OCI-M2 (cell line): ENCODE results near the gene ZNF597.

ENCODE experiments used
- DNase-seq: peaks from one replicate; lab custom pipeline; 2025; ENCODE audit not compliant: unreplicated experiment; lab: John Stamatoyannopoulos, UW

Gene ZNF597

DNA sequence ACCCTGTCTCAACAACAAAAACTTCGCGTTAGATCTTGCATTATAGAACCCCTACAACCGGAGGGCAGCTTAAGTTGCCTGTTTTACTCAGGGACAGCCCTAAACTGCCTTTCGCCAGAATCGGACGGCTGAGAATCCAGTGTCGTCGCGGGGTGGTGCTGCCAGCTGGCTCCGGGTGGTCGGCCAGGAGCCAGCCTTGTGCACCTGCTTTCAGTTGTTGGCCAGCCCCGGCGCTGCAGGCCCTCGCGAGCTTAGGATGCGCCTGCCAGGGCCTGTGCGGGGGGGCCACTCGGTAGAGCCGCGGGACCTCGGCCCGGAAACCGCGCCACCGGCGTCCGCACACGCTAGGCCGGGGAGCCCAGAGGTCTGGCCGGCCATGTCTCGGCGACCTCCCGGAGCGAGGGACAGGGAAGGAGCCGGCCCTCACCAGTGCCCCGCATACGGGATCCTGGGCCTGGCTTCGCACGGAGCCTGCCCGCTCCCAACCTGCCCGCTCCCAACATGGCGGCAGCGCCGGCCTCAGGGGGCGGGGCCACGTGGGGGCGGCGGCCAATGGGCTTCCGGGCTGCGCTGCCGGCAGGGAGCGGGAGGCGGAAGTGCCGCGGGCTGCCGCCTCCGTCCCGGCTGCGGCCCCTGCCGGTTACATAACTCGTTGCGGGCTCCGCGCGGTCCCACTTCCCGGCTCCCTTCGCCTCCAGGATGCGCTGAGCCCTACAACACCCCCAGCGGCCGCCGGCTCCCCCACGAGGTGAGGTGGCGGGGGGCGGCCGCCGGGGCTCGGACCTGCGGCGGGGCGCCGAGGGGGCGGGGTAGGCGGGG is 14.3 kb upstream of the ZNF597 start:
- DNase-seq: no peak

DNA sequence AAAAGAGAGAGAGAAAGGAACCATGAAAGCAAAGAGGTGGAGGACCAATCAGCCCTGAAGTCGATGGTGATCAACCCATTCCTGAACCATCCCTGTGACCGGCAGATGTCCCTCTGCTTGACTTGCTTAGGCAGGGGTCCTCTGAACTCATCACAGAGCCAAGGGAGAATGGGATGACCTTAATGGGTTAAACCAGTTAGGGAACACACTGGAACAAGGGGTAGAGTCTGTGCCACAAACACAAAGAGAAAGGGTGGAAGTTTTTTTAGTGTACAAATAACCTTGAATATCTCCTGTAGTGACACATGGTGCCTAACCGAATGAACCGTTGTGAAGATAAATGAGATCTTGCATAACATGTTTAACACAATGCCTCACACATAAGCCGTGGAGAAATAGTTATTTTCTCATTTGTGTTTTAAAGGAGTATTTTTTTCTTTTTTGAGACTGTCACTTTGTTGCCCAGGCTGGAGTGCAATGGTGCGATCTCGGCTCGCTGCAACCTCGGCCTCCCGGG is 11.4 kb upstream of the ZNF597 start:
- no peak for DNase-seq

DNA sequence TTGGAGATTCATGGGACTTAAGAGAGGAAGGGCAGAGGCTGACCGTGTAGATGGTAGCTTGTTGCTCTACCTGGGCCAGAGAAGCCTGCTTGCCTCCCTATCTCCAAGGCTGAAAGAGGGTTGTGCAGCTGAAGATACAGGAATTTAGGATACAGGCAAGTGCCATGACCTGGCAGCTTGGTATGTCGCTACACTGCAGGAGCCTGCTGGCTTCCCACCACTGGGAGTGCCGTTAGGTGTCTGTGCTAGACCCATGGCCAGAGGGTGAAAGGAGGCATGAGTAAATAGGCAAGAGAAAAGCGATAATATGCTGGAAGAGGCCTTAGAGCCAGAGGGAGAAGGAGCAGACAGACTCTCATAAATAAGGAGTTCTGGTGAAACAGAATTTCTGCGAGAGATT is 10.8 kb upstream of the ZNF597 start:
- no peak for DNase-seq

DNA sequence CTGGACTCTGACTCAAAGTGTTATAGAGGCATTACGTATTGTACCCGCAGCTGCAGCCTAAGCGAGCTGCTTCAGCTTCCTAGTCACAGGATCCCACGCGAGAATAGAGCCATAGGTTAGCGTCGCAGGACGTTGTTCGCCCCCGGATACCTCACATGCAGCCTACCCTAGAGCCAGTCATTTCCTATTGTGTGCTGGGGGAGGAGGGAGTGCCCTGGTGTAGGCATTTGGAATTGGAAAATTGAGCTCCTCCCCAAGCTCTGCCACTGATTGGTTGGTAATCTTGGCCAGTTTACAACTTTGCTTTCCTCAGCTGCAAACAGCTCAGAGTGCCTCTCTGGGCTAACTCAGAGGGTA is 706 bp upstream of the ZNF597 start:
- DNase-seq: no peak

DNA sequence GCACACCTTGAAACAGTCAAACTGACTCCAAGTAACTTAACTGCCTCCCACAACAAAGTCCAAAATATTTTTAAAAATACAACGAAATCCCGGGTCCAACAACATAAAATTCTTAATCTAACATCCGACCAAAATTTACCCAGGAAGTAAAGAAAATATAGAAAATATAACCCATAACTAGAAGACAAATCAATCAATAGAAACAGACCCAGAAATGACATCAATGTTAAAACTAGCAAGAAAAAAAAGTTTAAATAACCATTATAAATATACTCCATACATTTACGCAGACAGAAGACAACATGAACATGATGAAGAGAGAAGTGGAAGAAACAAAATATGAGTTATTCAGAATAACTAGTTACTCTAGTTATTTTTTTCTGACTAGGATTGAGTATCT is 3.7 kb downstream of the ZNF597 start:
- DNase-seq: no peak

DNA sequence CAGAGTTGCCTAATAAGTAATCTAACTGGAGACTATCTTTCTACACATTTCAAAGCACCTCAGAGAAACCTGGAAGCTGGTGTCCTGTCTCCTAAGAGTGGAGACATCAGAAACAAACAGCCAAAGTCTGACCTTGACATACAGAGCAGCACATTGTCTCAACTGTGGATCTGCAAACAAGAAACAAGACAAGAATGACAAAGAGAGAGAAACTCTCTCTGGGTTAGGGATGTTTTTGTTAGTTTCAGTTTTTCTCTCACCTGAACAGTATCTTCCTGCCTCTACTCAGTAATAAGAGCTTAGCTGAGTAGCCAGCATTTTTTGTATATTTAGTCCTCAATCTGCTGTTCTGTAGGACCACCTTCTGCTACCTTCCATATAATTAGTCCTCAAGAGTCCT is 8.9 kb downstream of the ZNF597 start:
- DNase-seq: no peak

DNA sequence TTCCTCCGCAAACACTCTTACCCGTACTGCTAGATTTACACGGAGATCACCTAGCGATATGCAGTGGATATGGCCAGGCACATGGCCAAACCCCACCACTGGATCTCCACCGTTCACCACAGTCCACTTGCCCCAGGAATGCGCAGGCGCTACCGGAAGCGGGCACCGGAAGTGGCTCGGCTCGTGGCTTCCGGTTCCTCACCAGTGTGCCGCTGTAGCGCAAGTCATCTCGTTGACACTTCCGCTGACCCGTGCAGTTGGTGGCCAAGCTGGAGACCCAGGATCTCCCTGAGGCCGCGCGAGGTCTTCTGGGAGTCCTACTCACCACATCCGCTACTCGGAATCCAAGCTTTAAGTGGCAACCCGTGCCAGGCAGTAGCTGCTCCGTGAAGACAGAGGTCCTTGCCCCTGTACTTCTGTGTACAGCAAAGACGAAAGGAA is 11.5 kb downstream of the ZNF597 start:
- DNase-seq: no peak

DNA sequence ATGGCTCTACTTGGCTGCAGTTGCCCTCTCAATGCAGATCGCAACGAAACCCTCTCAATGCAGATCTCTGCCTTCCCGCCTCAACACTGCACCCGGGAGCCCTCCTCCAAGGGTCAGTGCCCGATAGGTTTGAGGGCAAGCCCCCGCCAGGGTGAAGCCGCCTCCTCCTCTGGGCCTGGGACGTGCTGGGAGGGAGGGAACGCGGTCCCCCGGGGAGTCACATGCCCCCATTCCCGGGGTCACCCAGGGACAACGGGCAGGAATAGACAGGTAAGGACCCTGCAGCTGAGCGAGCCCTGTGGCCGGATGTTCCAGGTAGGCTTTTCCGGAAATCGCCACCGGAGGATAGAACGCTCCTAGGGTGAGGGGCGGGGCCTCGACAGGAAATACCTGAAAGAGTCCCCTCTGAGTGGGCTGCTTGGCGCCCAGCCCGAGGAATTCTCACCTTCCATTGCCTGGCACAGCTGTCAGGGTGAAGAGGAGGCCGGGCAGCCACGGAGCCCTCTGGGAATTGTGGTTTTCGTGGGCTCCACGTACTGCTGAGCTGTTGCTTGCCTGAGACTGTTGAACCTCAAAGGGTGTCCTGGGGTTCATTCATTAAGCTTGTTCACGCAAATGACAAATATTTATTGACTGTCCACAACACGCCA is 29.4 kb downstream of the ZNF597 start:
- no peak for DNase-seq

DNA sequence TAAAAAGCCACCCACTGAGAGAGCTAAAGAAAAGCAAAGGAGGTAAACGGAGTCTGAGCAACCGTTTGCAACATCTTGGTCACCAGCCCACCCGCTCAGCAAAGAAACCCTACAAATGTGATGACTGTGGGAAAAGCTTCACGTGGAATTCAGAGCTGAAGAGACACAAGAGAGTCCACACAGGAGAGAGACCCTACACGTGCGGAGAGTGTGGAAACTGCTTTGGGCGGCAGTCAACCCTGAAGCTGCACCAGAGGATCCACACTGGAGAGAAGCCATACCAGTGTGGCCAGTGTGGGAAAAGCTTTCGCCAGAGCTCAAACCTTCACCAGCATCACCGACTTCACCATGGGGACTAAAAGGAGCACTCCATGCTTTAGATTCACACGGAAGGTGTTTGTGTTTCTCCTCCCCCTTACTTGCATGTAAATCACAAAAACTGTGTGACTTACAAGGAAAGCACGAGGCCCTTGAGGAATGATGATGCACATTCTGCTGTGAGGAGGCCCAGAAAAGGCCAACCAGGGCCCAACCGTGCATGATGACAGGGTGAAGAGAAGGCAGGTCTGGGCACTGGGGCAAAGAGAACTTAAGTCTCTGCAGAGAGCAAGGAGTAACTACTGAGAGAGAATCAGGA is 34.6 kb downstream of the ZNF597 start:
- DNase-seq: no peak

DNA sequence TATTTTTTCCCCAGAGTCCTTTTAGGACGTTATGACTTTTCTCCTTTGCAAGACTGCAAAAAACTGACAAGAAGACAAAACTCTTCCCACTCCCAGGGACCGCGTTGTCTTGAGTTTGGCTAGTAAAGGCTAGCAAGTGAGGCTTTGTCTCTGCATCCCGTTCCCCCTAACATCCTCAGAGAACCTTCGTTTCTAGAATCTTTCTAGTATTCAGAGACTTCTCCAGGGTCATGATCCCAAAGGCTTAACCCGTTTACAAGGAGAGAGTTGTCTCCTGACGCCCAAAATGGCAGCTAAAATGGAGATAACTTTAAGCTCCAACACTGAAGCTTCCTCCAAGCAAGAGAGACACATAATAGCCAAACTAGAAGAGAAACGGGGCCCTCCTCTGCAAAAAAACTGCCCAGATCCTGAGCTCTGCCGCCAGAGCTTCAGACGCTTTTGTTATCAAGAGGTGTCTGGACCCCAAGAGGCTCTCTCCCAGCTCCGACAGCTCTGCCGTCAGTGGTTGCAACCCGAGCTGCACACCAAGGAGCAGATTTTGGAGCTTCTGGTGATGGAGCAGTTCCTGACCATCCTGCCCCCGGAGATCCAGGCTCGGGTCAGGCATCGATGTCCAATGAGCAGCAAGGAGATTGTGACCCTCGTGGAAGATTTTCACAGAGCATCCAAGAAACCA is 41.4 kb downstream of the ZNF597 start:
- DNase-seq: peak; percentile 29

DNA sequence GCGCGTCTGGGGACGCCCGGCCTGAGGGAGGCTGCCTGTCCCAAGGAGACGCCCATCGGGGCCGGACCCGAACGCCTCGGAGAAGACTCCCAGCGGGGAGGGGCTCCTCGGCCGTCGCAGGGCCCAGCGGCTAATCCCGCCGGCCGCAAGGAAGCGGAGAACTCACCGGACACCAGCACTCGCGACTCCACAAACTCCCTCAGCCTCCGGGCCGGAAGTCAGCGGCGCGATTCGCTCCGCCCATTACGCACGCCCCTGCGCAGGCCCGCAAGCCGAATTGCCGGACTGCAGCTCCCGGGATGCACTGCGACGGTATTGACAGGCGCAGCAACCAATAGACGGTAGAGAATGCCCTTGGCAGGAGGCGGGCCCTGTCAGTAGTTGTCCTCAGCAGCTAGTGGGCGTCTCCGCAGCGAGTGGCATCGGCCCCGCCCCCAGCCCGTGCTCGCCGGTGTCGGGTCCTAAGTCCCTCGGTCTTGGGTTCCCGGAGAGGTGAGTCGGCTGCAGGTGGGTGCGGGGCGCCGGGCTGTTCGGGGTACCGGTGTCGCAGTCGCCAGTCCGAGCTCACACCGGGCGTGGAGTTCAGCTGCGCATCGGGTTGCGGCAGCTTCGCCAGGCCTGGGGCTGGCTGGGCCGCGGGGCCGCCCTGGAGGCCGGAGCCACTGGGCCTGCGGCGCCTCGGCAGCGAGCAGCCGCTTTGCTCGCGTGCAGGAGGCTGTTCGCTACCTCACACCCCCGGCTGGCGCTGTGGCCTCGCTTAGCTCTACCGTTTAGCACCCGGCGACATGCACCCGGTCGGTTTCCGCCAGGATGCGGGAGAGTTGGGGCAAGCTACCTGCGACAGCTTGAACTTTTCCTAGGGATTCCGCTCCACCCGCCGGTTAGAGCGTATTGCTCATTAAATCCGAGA is 42.3 kb downstream of the ZNF597 start, which contains the start of the genes ZNF174 and ZSCAN32:
ZNF174 (plus strand) TSS at position 437 of the 910 bp plus-strand sequence. CDS start 790 bp downstream, outside the sequence.
ZSCAN32 (minus strand) TSS at position 226 of the 910 bp plus-strand sequence. CDS start 3,447 bp downstream, outside the sequence.
- peak; percentile 70 for DNase-seq

DNA sequence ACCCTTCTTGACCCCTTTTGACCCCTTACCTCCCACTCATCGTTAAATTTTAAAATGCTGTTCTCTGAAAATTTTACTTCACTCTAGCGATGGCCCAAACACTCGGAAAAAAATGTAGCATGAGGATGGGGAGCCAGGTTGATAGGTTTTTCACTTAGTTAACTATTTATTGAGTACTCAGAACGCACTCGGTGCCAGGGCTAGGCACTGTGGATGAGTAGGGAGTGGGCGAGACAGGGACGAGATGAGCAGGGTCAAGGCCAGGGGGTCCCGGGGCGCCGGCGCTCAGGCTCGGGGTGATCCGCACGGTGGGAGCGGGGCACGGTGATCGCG is 42.9 kb downstream of the ZNF597 start:
- DNase-seq: no peak

DNA sequence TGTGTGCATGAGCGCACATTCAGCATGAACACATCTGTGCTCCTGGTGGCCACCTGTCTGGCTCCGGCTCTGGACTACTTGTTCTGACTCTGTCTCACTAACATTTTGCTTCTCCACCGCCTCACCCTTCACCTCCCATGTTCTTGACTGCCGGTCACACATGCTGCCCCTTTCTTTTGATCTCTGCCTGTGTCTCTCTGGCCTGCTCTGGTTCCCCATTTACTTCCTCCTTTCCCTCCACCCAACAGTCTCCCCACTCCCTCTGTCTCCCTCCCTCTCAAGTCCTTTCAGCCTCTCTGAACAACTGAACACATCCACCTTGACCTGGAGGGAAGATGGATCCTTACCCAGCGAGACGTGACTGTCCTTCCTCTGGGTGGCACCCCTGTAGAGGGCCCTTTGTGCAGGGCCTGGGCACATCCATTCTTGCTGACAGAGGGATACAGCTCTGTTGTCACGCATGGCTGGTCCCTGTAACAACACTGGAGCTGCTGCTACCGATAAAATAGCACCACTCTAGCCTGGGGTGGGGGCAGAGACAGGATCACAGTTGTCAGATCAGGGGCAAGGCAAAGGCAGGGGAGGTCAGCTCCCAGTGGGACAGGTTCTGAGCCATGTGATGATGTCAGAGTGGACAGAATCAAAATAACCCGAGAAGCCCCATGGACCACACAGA is 53.5 kb downstream of the ZNF597 start:
- DNase-seq: peak; percentile 64

DNA sequence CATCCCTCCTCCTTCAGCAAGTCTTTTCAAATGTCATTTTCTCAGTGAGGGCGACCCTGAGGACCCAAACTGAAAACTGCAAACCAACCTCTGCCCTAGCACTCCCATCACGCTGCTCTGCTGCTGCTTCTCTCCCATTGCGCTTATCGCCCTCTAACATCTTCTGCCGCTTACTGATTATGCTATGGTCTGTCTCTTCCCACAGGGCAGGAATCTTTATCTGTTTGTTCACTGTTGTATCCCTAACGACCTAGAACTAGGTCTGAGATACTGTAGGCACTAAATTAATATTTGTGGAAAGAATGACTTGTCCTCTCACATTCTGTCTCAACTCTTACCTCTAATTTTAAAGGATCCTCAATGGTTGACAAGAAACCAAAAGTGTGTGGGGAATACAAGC is 55.0 kb downstream of the ZNF597 start:
- peak; percentile 73 for DNase-seq

DNA sequence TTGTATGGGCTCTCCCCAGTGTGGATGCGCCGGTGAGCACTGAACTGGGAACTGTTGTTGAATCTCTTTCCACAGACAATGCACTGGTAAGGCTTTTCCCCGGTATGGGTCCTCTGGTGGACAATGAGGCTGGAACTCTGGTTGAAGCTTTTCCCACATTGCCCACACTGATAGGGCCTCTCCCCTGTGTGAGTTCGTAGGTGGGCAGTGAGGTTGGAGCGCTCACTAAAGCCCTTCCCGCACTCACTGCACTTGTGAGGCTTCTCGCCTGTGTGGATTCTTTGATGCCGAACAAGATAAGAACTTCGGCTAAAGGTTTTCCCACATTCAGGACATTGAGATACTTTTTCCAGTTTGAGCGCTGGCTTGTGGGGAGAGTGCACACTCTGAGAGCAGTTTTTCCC is 60.3 kb downstream of the ZNF597 start:
- DNase-seq: no peak
